ENCODE measurements around the gene TAPT1. TPM values are rescaled to one million over a fixed set of nuclear protein-coding genes. Genes with fewer than 3 reads are reported as not detected.

Gene TAPT1
- total RNA-seq, 1 experiment from 2014 or later: 23.7 TPM

DNA sequence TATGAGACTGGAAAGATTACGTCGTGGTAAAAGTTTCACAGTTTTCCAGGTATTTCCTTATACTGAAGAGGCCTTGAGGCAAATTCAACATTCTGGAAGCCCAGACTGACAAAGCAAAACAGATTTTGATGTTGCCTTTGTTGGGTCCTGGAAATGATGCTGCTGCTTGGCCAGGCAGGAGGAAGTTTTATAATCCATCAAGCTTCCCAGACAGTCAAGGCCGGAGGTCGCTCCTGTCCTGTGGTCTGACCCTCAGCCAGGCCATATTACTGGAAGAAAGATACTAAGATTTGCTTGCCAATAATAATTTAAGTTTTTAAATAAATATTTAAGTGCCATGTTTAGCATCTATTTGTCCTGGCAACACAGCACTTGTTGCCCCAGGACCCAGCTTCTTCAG lies 63.4 kb downstream of the TAPT1 start:
- Histone ChIP-seq H3K36me3 (ENCODE audit: control insufficient read depth, insufficient read depth, low read length) (no peaks in the 10 kb centered on the region; the same call in 1 of the 2 replicates), H3K9me3 (0 out of 2 replicates have a peak, but pooled peaks cover 3% of the 10 kb centered on the region), H3K4me1 (peaks cover 15% of the 10 kb centered on the region; the same call in 1 of the 2 replicates), H3K4me3 (ENCODE audit: low read depth, low read length) (no peak overlapping the region), H3K27me3 (replicated peaks; ENCODE audit: control insufficient read depth, insufficient read depth, low read length) (no peaks in the 10 kb centered on the region)
- DNase-seq: no peak
- no peaks in the 10 kb centered on the region for H3K27me3 Mint-ChIP-seq (ENCODE audit: insufficient read depth, unreplicated experiment)
- ChIA-PET CTCF (no interaction called here), POLR2A (no interaction called here)
- H3K36me3 Mint-ChIP-seq (ENCODE audit: insufficient read depth, unreplicated experiment): peaks cover 26% of the 10 kb centered on the region
- no TSS peak for BruUV-seq (replicated peaks)
- H3K27ac Mint-ChIP-seq (ENCODE audit: unreplicated experiment): no peak overlapping the region
- H3K9me3 Mint-ChIP-seq (ENCODE audit: unreplicated experiment): no peaks in the 10 kb centered on the region
- no peak overlapping the region for H3K4me3 Mint-ChIP-seq (ENCODE audit: unreplicated experiment)
- H3K4me1 Mint-ChIP-seq (ENCODE audit: low read depth, unreplicated experiment): peaks cover 17% of the 10 kb centered on the region
- intact Hi-C loops (cut with micrococcal nuclease; ENCODE audit: unreplicated experiment): no loop called here
- TF ChIP-seq, protein P1, sequence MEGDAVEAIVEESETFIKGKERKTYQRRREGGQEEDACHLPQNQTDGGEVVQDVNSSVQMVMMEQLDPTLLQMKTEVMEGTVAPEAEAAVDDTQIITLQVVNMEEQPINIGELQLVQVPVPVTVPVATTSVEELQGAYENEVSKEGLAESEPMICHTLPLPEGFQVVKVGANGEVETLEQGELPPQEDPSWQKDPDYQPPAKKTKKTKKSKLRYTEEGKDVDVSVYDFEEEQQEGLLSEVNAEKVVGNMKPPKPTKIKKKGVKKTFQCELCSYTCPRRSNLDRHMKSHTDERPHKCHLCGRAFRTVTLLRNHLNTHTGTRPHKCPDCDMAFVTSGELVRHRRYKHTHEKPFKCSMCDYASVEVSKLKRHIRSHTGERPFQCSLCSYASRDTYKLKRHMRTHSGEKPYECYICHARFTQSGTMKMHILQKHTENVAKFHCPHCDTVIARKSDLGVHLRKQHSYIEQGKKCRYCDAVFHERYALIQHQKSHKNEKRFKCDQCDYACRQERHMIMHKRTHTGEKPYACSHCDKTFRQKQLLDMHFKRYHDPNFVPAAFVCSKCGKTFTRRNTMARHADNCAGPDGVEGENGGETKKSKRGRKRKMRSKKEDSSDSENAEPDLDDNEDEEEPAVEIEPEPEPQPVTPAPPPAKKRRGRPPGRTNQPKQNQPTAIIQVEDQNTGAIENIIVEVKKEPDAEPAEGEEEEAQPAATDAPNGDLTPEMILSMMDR (IDR thresholded peaks at IDR 0.05; ENCODE audit: insufficient read depth in 1 of 2, low read depth in 1 of 2, low read length in 1 of 2, severe bottlenecking in 1 of 2, unreplicated experiment in 1 of 2): no peak

DNA sequence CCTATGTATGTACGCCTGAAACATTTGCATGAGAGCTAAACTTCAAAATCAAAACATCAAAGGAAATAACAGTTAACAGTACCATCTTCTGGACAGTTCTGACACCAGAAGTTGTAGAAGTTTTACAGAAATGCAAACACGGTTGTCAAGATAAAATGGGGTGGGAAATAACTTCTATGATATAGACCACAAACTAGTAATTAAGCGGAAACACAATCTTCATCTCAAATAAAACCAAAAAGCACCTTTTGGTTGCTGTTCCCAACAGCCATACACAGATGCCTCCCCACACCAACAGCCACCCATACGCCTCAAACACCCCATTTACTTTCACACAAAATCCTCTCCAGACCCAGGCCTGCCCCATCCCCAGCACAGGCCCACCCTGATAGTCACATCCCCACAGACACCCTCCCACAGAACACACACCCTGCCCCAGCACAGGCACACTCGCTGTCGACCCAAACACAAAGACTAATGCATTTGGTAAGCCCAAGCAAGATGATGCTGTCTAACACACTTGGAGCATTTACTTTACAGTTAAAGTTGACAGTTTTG lies 64.3 kb downstream of the TAPT1 start:
- peaks cover 26% of the 10 kb centered on the region for H3K36me3 Mint-ChIP-seq (ENCODE audit: insufficient read depth, unreplicated experiment)
- ChIA-PET CTCF (no interaction called here), POLR2A (no interaction called here)
- Histone ChIP-seq H3K36me3 (ENCODE audit: control insufficient read depth, insufficient read depth, low read length) (no peaks in the 10 kb centered on the region; the same call in 1 of the 2 replicates), H3K4me1 (peaks cover 19% of the 10 kb centered on the region; the same call in 1 of the 2 replicates), H3K9me3 (0 out of 2 replicates have a peak, but pooled peaks cover 3% of the 10 kb centered on the region), H3K27me3 (replicated peaks; ENCODE audit: control insufficient read depth, insufficient read depth, low read length) (no peaks in the 10 kb centered on the region), H3K4me3 (ENCODE audit: low read depth, low read length) (no peak overlapping the region)
- intact Hi-C loops (cut with micrococcal nuclease; ENCODE audit: unreplicated experiment): no loop called here
- no peak overlapping the region for H3K4me3 Mint-ChIP-seq (ENCODE audit: unreplicated experiment)
- peaks cover 18% of the 10 kb centered on the region for H3K4me1 Mint-ChIP-seq (ENCODE audit: low read depth, unreplicated experiment)
- H3K27me3 Mint-ChIP-seq (ENCODE audit: insufficient read depth, unreplicated experiment): no peaks in the 10 kb centered on the region
- peak overlapping the region; percentile 3 for H3K27ac Mint-ChIP-seq (ENCODE audit: unreplicated experiment)
- H3K9me3 Mint-ChIP-seq (ENCODE audit: unreplicated experiment): no peaks in the 10 kb centered on the region
- TF ChIP-seq, protein P1 (IDR thresholded peaks at IDR 0.05; ENCODE audit: insufficient read depth in 1 of 2, low read depth in 1 of 2, low read length in 1 of 2, severe bottlenecking in 1 of 2, unreplicated experiment in 1 of 2): no peak
- DNase-seq: no peak
- TSS peak; percentile 13 for BruUV-seq (replicated peaks)

DNA sequence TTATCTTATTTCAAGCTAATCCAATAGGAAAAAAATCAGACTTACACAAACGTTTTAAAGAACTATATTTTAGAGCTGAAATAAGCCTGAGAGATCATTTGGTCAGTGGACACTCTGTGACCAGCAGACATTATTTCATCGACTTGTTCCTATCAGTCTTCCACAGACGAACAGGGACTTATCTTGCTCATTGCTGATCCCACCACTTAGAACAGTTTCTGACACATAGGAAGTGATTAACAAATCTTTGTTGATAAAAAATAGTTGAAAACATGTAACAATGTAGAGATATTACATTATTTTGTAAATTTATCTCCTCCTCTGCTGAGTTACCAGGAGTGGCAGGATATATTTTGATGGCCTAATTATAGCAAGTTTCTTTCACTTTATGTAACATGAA lies 65.8 kb downstream of the TAPT1 start:
- DNase-seq: no peak
- Mint-ChIP-seq H3K4me3 (ENCODE audit: unreplicated experiment) (no peak overlapping the region), H3K9me3 (ENCODE audit: unreplicated experiment) (no peaks in the 10 kb centered on the region), H3K36me3 (ENCODE audit: insufficient read depth, unreplicated experiment) (peaks cover 12% of the 10 kb centered on the region), H3K27ac (ENCODE audit: unreplicated experiment) (no peak overlapping the region), H3K4me1 (ENCODE audit: low read depth, unreplicated experiment) (peaks cover 18% of the 10 kb centered on the region), H3K27me3 (ENCODE audit: insufficient read depth, unreplicated experiment) (no peaks in the 10 kb centered on the region)
- no peaks in the 10 kb centered on the region for H3K36me3 ChIP-seq (ENCODE audit: control insufficient read depth, insufficient read depth, low read length)
- no peak overlapping the region for H3K4me3 ChIP-seq (ENCODE audit: low read depth, low read length)
- peaks cover 19% of the 10 kb centered on the region; the same call in 1 of the 2 replicates for H3K4me1 ChIP-seq
- CTCF ChIA-PET: no interaction called here
- no TSS peak for BruUV-seq (replicated peaks)
- H3K27me3 ChIP-seq (replicated peaks; ENCODE audit: control insufficient read depth, insufficient read depth, low read length): no peaks in the 10 kb centered on the region
- TF ChIP-seq, protein P1 (IDR thresholded peaks at IDR 0.05; ENCODE audit: insufficient read depth in 1 of 2, low read depth in 1 of 2, low read length in 1 of 2, severe bottlenecking in 1 of 2, unreplicated experiment in 1 of 2): no peak
- 0 out of 2 replicates have a peak, but pooled peaks cover 3% of the 10 kb centered on the region for H3K9me3 ChIP-seq
- intact Hi-C loops (cut with micrococcal nuclease; ENCODE audit: unreplicated experiment): no loop called here
- POLR2A ChIA-PET: no interaction called here
